ENCODE results near the gene MUC12.

DNA sequence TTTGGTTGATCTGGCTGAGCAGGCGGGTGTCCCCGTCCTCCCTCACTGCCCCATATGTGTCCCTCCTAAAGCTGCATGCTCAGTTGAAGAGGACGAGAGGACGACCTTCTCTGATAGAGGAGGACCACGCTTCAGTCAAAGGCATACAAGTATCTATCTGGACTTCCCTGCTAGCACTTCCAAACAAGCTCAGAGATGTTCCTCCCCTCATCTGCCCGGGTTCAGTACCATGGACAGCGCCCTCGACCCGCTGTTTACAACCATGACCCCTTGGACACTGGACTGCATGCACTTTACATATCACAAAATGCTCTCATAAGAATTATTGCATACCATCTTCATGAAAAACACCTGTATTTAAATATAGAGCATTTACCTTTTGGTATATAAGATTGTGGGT lies 89.0 kb downstream of the MUC12 start:
- TF ChIP-seq, protein P1, sequence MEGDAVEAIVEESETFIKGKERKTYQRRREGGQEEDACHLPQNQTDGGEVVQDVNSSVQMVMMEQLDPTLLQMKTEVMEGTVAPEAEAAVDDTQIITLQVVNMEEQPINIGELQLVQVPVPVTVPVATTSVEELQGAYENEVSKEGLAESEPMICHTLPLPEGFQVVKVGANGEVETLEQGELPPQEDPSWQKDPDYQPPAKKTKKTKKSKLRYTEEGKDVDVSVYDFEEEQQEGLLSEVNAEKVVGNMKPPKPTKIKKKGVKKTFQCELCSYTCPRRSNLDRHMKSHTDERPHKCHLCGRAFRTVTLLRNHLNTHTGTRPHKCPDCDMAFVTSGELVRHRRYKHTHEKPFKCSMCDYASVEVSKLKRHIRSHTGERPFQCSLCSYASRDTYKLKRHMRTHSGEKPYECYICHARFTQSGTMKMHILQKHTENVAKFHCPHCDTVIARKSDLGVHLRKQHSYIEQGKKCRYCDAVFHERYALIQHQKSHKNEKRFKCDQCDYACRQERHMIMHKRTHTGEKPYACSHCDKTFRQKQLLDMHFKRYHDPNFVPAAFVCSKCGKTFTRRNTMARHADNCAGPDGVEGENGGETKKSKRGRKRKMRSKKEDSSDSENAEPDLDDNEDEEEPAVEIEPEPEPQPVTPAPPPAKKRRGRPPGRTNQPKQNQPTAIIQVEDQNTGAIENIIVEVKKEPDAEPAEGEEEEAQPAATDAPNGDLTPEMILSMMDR (conservative IDR thresholded peaks at IDR 0.05) = no peak
- TF ChIP-seq EZH2 (IDR thresholded peaks at IDR 0.05; ENCODE audit: low read depth) = no peak
